BJ (cell line): ENCODE data around the gene CCDC183. TPM values are rescaled to one million over a fixed set of nuclear protein-coding genes. Genes with fewer than 3 reads are reported as not detected.
"Not testable (repeated sequence)": the region's sequence is repeated elsewhere in the genome, so short reads cannot be mapped to it uniquely, and the experiment has no call there.

Experiments used
- CTCF ChIA-PET: fragments of 350-600 bp; formaldehyde crosslinking; extraction: SDS; loops from one replicate; lab custom pipeline; 2021; ENCODE audit warnings: antibody characterized with exemption, inconsistent platforms; lab: Yijun Ruan, JAX
- POLR2A ChIA-PET: fragments of 300-600 bp; sonication (Branson Sonifier 250); formaldehyde crosslinking; extraction: SDS; loops from one replicate; lab custom pipeline; 2021; ENCODE audit warnings: antibody characterized with exemption; lab: Charles Lee
- DNase-seq: peaks from one replicate; pipeline ENCODE4 v3.0.0-alpha.2; 2011; ENCODE audit warnings: low read depth
- H3K27me3 ChIP-seq: 2 replicates; pipeline ENCODE4 v1.6.0; 2011; ENCODE audit warnings: low read length; ENCODE audit not compliant: control insufficient read depth, insufficient read depth
- H3K36me3 ChIP-seq: 2 replicates; pipeline ENCODE4 v1.5.1; 2011; ENCODE audit warnings: low read length; ENCODE audit not compliant: control insufficient read depth, insufficient read depth
- H3K4me3 ChIP-seq: 2 replicates; pipeline ENCODE4 v1.5.1; 2011; ENCODE audit warnings: low read depth, mild to moderate bottlenecking, control low read depth, low read length
- CTCF ChIP-seq: IDR thresholded peaks from 2 replicates; pipeline ENCODE4 v1.5.1; 2011; ENCODE audit warnings: low read depth, mild to moderate bottlenecking, control low read depth, inconsistent platforms, low read length, moderate library complexity; ENCODE audit not compliant: insufficient read depth
- polyA plus RNA-seq: library from polyadenylated mRNA; depleted of rRNA; stranded (reverse); fragments of >200 nt; gene quantifications from 2 replicates; pipeline ENCODE4 v1.2.3, GENCODE V29; 2011

Gene CCDC183
- polyA plus RNA-seq, 1 experiment = 0.20 TPM

- no peak for TF ChIP-seq CTCF
- no peak for DNase-seq
- Histone ChIP-seq H3K4me3 (no peak overlapping the region), H3K36me3 (peaks cover 9% of the 10 kb centered on the region), H3K27me3 (peaks cover 4% of the 10 kb centered on the region; the same call in 1 of the 2 replicates)
- POLR2A ChIA-PET = no interaction called here
- CTCF ChIA-PET = interaction anchor here (0.6 to 3.8 kb wide), 9 partner anchors 12 to 325 kb away, joined by 3 to 27 read pairs (median 10); partner anchors contain the start of genes ABCA2, SAPCD2 and TMEM141
Measured at GRCh38 chr9:136840877-136841645, 44.9 kb downstream of the CCDC183 start.

GRCh38 chr9:136841646-136842379 lies 45.7 kb downstream of the CCDC183 start:
- ChIA-PET POLR2A (interaction anchor here (0.6 kb wide), 1 partner anchor 120 kb away, joined by 3 read pairs; no protein-coding TSS in a partner anchor), CTCF (interaction anchor here (0.6 to 3.8 kb wide), 26 partner anchors 8 to 790 kb away, joined by 3 to 27 read pairs (median 4); partner anchors contain the start of genes ABCA2, MAMDC4, NPDC1 and RABL6)
- not testable (repeated sequence) for H3K27me3 ChIP-seq, H3K36me3 ChIP-seq, DNase-seq, H3K4me3 ChIP-seq

DNA sequence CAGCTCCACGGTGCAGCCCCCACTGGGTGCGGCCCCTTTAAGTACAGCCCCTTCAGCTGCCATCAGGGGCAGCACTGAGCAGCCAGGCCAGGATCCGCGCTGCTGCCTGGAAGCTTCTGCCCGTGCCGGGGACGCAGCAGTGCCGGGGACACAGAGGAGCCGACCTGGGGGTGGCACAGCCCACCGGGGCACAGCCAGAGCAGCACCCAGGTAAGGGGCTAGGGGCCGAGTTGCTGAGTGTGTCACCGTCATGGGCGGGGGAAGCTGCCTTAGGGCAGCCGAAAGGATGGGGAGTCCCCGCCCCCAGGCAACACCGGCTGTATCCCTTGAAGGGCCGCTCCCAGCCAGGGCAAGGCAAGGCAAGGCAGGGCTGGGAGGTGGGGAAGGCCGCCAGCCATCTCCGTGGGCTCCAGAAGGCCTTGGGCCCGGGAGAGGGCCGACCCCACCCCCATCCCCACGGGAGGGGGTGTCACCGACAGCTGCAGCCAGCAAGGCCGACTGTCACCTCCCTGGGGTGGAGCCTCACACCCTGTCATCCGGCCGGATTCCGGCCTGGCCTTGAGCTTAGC lies 46.3 kb downstream of the CCDC183 start, which contains the start of gene AJM1:
TSS of gene AJM1 (plus strand) at position 99 of the 569 bp plus-strand sequence. CDS start 1,937 bp downstream, outside the sequence.
- POLR2A ChIA-PET = interaction anchor here (0.6 kb wide), 1 partner anchor 120 kb away, joined by 3 read pairs; no protein-coding TSS in a partner anchor
- CTCF ChIA-PET = interaction anchor here (0.7 to 3.8 kb wide), 28 partner anchors 8 to 791 kb away, joined by 3 to 27 read pairs (median 4); partner anchors contain the start of genes ABCA2, MAMDC4, NPDC1 and RABL6
- H3K4me3 ChIP-seq = peak within 1 kb of the TSS; percentile 45
- TF ChIP-seq CTCF = peak; percentile 93
- not testable (repeated sequence) for DNase-seq, H3K27me3 ChIP-seq, H3K36me3 ChIP-seq

- H3K4me3 ChIP-seq, H3K36me3 ChIP-seq, POLR2A ChIA-PET, DNase-seq, H3K27me3 ChIP-seq: not testable (repeated sequence)
- CTCF ChIA-PET = interaction anchor here (0.9 to 3.8 kb wide), 21 partner anchors 9 to 227 kb away, joined by 3 to 27 read pairs (median 6); partner anchors contain the start of genes ABCA2, MAMDC4, NPDC1 and RABL6
Measured at GRCh38 chr9:136843159-136843800, 47.1 kb downstream of the CCDC183 start.

- POLR2A ChIA-PET, H3K36me3 ChIP-seq, H3K27me3 ChIP-seq, H3K4me3 ChIP-seq, DNase-seq: not testable (repeated sequence)
- CTCF ChIA-PET = interaction anchor here (0.6 to 3.8 kb wide), 12 partner anchors 12 to 237 kb away, joined by 3 to 27 read pairs (median 6); partner anchors contain the start of gene ABCA2
- TF ChIP-seq CTCF = peak; percentile 59
Measured at GRCh38 chr9:136843801-136844740, 47.9 kb downstream of the CCDC183 start.
